GM19372 (cell line): ENCODE data around the gene CARMIL3.

Source experiments
- ATAC-seq: cut with Tn5 transposase; IDR thresholded peaks from one replicate; pipeline ENCODE4 v1.9.1; 2021; ENCODE audit warnings: mild to moderate bottlenecking, low read depth, moderate library complexity; ENCODE audit not compliant: unreplicated experiment

The CARMIL3 gene

DNA sequence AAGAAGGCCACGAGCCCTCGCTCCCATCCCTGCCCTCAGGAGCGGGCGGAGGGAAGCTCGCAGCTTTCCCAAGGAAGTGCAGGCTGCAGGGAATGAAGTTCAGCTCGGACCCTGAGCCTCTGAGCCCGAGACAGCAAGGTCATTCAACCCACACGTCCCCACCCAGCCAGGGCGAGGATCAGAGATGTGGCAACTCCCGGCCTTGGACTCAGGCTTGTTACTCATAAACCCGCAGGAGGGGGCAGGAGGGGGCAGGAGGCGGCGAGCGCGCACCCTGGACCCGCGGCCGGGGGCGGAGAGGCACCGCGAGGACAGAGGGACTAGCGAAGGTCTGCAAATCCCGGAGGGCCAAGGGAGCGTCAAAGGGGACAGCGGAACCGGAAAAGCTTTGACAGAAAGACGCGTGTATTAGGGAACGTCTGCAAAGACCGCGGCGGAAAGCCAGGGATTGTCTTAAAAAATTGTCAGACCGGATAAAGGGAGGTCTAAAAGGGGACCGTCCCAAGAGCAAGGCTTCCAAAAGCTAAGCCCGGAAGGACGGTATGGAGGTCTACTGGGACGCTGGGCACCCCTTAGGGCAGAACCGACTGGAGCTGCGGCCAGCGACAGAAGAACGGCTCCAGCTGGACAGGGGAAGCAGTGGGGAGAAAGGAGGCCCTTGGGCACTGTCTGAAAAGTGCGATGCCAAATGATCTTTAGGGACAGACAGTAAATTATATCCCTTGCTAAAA is 62.2 kb downstream of the CARMIL3 start:
- ATAC-seq = peak; percentile 16

DNA sequence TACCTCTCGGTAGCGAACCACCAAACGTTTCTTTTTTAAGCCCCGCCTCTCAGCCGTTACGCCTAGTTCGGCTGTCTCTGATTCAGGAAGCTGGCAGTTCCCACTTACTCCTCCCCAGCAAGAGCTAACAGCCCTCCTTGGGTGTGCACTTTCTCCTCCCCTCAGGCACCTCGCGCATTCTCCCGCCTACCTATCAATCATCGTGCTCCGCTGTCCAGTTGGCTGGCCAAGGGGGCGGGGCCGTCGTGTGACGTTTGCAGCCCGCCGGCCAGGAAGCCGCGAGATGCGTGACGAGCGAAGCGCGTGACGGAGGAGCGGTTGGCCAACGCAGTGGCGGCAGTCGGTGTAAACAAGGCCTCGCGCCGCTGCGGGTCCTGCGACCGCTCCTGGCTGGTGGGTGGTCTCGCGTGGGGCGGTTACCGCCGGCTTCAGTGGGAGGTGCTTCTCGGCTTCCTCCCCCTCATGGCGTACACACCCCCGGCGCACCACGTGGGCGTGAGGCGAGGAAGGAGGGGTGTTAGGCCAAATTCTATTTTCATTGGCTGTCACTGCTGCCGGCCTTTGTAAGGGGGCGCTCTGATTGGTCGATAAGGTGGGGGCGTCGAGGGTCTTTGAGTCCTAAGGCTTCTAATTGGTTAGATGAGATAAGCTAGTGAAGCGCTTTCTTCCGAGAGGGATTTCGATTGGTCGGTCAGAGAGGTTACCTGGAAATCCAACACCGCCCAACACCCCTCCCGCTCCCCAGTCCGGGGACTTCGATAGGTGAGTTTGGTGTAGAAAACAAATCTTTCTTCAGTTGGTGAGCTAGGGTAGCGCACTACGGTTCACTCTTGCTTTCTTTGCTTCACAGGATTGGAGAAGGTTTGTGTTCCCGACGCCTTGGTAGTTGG is 63.0 kb downstream of the CARMIL3 start, which contains the start of the genes DCAF11 and NRL:
TSS of gene DCAF11 (plus strand) at position 246 of the 890 bp plus-strand sequence. CDS start 818 bp downstream, outside the sequence.
TSS of gene NRL (minus strand) at position 418 of the 890 bp plus-strand sequence. CDS start 32,101 bp downstream, outside the sequence.
- ATAC-seq = peak; percentile 78

DNA sequence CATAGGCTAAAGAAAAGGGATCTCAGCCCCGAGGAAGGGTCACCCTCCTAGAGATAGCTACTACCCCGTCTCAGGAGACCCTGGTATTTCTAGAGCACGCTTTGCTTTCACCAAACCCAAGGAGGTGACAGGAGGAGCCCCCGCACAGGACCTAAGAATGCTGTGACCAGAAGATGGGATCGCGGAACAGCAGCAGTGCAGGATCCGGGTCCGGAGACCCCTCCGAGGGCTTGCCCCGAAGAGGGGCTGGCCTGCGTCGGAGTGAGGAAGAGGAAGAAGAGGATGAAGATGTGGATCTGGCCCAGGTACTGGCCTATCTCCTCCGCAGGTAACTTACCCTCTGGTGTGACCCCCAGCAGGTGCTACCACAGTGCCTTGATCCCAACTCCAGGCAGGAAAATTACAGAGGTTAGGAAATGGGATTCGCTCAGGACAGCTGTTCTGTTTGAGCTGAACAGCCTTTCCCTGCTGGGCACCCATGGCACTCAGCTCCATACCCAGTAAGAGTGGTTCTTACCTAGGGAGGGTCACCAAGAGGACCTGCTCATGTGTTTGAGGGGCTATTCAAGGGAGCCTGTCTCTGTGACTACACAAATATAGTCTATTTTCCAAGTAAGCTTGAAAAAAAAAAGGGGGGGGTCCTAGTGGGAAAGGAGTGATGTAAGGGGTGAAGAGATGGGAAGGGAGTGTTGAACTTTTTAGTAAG is 63.8 kb downstream of the CARMIL3 start:
- ATAC-seq = no peak

DNA sequence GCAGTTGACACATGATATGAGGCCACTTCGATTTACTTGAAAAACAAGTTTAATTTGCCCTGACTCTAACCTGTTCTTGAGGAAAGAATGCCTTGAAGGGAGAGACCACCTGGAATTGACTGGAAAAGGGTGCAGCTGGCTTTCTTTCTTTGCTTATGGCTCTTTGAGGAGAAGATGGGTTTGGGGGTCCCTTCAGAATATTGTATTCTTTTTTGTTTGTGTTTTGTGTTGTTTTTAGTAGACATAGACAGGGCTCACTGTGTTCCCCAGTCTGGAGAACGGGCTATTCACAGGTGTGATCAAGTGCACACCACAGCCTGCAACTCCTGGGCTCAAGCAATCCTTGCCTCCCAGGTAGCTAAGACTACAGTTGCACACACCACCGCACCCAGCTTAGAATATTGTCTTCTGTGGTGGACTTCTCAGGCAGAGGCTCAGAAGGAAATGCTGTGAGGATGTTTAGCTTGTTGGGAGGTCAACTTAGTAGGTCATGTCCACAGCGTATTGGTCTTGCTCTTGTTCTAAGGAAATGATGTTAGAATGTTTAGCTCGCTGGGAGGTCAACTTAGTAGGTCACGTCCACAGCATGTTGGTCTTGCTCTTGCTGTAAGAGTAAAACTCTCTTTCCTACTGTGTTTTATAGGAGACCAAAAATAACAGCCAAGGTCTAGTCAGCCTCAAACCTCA is 64.5 kb downstream of the CARMIL3 start:
- no peak for ATAC-seq

DNA sequence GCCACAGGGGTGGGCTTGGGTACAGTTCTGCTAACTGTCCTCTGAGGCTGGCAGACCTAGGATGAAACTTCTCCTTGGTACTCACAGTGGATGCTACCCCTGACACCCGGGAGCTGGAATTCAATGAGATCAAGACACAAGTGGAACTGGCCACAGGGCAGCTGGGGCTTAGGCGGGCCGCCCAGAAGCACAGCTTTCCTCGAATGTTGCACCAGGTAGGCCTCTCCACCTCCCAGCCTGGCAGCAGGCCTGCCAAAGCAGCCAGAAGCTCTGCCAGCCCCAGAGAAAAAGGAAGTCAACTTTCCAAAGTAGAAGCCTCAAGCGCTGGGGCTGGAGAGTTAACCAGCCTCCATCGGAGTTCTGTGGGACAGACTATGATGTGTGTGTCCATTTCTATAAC is 65.4 kb downstream of the CARMIL3 start:
- no peak for ATAC-seq
